NB4 (cell line): ENCODE measurements around the gene EMX1.

Source experiments
- POLR2A ChIP-seq: IDR thresholded peaks from 2 replicates; pipeline ENCODE4 v1.6.1; 2011; ENCODE audit warnings: mild to moderate bottlenecking; ENCODE audit not compliant: insufficient read length; ENCODE audit errors: extremely low read depth
- TF ChIP-seq, protein P1 (sequence below): IDR thresholded peaks from one replicate; pipeline ENCODE4 v1.5.1; 2012; ENCODE audit warnings: low read depth, low read length
- TF ChIP-seq, protein P2 (sequence below): IDR thresholded peaks from 2 replicates; pipeline ENCODE4 v1.6.1; 2011; ENCODE audit warnings: low read depth, low read length

- TF ChIP-seq, protein P1, sequence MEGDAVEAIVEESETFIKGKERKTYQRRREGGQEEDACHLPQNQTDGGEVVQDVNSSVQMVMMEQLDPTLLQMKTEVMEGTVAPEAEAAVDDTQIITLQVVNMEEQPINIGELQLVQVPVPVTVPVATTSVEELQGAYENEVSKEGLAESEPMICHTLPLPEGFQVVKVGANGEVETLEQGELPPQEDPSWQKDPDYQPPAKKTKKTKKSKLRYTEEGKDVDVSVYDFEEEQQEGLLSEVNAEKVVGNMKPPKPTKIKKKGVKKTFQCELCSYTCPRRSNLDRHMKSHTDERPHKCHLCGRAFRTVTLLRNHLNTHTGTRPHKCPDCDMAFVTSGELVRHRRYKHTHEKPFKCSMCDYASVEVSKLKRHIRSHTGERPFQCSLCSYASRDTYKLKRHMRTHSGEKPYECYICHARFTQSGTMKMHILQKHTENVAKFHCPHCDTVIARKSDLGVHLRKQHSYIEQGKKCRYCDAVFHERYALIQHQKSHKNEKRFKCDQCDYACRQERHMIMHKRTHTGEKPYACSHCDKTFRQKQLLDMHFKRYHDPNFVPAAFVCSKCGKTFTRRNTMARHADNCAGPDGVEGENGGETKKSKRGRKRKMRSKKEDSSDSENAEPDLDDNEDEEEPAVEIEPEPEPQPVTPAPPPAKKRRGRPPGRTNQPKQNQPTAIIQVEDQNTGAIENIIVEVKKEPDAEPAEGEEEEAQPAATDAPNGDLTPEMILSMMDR: no peak
- no peak for TF ChIP-seq POLR2A
- TF ChIP-seq, protein P2, sequence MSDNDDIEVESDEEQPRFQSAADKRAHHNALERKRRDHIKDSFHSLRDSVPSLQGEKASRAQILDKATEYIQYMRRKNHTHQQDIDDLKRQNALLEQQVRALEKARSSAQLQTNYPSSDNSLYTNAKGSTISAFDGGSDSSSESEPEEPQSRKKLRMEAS: no peak
Observed at GRCh38 chr2:72920318-72921087, 3.2 kb downstream of the EMX1 start.
